Activated CD4-positive, alpha-beta T cell treated with anti-CD3 and anti-CD28 coated beads, Interleukin-2, amount 50 U/mL, for 1 hour (primary cell): ENCODE data around the gene LIPG.
"Not testable (repeated sequence)": the region's sequence is repeated elsewhere in the genome, so short reads cannot be mapped to it uniquely, and the experiment has no call there.

Experiments
- DNase-seq: peaks from one replicate; pipeline ENCODE4 v3.0.0-alpha.2; 2020

The LIPG gene

DNA sequence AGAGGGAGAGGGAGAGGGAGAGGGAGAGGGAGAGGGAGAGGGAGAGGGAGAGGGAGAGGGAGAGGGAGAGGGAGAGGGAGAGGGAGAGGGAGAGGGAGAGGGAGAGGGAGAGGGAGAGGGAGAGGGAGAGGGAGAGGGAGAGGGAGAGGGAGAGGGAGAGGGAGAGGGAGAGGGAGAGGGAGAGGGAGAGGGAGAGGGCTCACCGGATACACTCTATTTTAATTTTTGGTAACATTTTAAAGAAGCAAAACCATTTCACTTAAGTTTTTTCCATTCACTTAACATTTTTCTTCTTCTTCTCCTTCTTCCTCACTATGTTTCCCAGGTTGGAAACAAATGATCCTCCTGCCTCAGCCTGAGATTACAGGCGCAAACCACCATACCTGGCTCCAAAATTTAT, 17.2 kb downstream of the LIPG start:
- DNase-seq = not testable (repeated sequence)

DNA sequence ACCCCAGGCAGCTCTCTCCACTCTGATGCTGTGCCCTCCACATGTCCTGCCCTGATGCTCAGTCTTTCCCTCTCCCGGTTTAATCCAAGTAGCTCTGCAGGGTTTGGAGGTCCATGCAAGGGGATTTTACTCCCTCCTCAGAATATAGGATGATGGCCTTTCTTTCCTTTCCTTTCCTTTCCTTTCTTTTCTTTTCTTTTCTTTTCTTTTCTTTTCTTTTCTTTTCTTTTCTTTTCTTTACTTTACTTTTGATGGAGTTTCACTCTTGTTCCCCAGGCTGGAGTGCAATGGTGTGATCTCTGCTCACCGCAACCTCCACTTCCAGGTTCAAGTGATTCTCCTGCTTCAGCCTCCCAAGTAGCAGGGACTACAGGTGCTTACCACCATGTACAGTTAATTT, 17.7 kb downstream of the LIPG start:
- DNase-seq = not testable (repeated sequence)

DNA sequence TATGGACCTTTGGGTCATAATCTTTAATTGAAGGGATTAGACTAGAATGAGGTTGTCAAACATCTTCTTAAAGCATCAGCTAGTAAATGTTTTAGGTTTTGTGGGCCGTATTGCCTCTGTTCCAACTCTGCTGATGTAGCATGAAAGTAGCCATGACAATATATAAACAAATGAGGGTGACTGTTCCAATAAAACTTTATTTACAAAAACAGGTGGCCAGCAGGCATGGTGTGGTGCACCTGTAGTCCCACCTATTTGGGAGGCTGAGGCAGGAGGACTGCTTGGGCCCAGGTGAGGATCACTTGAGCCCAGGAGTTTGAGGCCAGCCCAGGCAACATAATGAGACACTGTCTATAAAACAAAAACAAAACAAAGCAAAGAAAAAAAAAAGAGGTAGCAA, 18.4 kb downstream of the LIPG start:
- no peak for DNase-seq

DNA sequence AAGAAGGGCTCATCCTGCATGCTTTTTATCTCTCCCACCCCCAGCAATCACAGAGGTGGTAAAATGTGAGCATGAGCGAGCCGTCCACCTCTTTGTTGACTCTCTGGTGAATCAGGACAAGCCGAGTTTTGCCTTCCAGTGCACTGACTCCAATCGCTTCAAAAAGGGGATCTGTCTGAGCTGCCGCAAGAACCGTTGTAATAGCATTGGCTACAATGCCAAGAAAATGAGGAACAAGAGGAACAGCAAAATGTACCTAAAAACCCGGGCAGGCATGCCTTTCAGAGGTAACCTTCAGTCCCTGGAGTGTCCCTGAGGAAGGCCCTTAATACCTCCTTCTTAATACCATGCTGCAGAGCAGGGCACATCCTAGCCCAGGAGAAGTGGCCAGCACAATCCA, 19.5 kb downstream of the LIPG start:
- no peak for DNase-seq

DNA sequence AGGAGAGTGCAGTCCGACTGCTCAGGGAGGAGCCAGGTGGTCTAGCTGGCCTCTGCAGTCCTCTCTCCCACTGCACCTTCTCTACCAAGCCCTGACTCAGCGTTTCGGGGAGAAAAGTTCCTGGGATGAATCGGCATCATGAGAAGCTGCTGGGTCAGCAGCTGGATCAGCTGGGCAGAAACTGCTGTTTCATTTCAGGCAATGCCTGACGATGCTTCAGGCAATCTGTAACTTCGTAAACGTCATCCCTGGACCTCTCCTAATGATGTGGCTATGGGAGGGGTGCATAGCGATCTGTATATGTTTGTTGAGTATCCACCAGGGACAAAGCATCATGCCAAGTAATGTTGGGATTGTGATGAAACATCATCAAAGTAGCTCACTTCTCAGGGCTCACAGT, 20.7 kb downstream of the LIPG start:
- no peak for DNase-seq

DNA sequence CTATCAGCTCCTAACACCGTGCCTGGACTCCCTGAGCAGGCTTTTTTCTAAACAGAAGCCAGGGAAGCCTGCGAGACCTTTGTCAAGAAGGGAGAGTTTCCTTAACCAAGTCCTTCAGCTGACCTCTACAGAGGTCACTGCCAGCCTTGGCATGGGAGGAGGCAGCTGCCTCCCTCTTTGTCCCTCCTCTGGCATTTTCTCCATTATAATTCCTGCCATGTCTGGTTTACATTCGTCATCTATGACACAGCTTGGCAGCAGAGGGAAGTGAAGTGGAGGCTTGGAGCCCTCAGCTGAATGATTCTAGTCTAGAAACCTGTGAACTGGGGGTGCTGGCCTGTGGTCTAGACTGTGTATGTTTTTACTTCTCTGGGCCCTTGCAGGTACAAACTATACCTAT, 22.5 kb downstream of the LIPG start:
- DNase-seq = no peak

DNA sequence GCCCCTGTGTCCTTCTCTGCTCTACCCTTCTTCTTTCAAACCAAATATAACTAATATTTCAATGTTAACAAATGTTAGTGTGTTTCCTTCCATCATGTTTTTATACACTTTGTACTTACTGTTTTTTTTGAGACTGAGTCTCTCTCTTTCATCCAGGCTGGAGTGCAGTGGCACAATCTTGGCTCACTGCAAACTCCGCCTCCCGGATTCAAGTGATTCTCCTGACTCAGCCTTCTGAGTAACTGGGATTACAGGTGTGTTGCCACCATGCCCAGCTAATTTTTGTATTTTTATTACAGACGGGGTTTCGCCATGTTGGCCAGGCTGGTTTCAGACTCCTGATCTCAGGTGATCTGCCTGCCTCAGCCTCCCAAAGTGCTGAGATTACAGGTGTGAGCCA, 23.1 kb downstream of the LIPG start:
- DNase-seq = not testable (repeated sequence)

DNA sequence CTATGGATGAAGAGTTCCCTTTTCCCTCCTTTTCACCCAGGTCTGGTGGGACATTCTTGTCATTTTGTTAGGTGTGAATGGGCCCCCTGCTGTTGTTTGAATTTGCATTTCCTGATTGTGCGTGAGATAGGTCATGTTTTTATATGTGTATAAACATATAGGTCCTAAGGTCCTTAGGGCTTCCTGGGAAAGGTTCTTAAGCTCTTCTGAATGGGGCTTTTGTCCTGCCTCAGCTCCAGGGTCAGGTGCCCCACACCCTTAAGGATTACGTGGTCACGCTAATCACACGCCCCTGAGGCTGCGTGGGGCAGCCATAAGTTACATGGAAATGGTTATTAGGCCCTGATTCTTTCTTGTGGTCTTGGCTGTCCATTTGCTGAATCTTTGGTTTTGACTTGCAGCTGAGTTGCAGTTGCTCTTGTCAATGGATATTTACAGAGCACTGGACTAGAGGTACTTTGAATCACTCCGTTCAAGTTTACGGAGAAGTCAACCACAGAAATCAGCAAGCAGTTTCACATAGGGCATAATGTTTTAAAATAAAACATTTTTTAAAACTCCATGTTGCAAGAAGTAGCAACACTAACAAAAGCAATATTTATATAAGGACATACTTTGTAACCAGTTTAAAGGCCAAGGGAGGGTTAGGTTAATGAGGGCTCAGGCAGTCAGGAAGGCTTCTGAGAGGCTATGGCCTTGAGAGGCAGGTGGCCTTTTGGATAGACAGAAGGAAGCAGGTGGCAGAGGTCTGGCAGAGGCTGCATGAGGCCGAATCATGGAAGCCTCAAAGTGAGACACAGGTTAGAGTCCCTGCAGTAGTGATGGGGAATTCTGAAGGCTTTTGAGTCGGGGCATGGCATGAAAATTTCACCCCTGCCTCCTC, 24.2 kb downstream of the LIPG start:
- DNase-seq = no peak

DNA sequence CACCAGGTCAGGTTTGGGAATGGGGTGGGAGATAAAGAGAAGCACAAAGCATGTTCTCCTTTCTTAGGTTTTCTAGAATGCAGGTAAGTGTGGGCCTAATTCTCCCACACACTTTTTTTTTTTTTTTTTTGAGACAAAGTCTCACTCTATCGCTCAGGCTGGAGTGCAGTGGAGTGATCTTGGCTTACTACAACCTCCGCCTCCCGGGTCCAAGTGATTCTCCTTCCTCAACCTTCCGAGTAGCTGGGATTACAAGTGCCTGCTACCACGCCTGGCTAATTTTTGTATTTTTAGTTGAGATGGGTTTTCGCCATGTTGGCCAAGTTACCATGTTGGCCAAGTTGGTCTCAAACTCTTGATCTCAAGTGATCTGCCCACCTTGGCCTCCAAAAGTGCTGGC, 26.3 kb downstream of the LIPG start:
- no peak for DNase-seq

DNA sequence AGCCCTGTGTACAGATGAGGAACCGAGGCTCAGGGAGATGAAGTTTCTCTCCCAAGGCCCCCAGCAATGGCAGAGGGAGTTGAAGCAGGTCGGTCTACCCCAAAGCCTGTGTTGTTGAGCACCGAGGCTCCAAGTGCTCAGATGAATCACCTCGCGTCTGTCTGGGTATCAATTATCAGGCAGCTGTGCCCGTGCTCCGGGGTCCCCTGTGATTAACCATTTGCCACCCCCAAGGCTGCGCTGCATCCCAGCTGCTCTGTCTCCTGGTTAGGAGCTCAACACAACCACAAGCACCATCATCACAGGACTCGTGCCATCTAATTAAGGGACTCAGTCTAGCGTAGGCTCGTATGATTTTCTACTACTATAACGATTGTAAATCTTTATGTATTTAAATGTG, 27.1 kb downstream of the LIPG start:
- DNase-seq = no peak

DNA sequence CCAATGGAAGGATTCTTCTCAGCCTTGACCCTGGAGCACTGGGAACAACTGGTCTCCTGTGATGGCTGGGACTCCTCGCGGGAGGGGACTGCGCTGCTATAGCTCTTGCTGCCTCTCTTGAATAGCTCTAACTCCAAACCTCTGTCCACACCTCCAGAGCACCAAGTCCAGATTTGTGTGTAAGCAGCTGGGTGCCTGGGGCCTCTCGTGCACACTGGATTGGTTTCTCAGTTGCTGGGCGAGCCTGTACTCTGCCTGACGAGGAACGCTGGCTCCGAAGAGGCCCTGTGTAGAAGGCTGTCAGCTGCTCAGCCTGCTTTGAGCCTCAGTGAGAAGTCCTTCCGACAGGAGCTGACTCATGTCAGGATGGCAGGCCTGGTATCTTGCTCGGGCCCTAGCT, 28.8 kb downstream of the LIPG start:
- DNase-seq = no peak

DNA sequence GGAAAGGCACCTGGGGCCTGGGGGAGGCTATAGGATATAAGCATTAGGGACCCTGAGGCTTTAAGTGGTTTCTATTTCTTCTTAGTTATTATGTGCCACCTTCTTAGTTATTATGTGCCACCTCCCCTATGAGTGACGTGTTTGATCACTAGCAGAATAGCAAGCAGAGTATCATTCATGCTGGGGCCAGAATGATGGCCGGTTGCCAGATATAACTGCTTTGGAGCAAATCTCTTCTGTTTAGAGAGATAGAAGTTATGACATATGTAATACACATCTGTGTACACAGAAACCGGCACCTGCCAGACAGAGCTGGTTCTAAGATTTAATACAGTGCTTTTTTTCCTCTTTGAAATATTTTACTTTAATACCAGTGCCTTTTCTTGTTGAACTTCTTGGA, 29.4 kb downstream of the LIPG start:
- DNase-seq = no peak

DNA sequence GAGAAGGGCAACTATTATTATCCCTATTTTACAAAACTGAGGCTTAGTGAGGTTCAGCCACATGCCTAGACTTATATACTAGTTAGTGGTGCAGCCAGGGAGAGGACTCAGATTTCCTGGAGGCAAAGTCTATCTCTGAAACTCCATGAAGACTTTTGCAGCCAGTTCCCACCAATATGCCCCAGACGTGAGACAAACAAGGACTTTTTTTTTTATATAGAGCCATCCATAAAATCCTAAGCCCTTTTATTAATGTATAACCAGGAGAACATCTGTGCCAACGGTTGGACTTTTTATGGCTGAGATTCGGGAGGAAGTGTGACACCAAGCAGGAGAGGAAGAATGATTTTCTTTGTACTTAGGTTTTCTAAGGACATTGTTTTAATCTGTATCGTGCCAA, 29.9 kb downstream of the LIPG start:
- DNase-seq = no peak

DNA sequence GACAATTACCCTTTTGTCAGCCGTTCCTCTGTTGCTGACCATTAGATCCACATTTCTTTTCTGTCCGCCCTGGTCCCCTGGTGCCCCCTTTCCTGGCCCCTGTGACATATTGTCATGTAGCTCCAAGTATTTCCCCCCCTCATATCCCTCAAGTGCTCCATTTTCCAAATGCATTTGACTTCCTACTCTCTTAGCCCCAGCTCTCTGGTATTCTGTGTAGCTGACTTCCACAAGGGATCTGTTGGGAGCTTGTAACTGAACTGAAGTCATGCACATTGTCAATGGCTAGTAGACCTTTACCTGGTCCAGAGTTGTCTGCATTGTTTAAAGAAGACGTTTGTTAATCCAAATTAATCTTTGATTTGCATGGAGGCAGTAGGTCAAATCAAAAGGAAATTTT, 34.8 kb downstream of the LIPG start:
- no peak for DNase-seq

DNA sequence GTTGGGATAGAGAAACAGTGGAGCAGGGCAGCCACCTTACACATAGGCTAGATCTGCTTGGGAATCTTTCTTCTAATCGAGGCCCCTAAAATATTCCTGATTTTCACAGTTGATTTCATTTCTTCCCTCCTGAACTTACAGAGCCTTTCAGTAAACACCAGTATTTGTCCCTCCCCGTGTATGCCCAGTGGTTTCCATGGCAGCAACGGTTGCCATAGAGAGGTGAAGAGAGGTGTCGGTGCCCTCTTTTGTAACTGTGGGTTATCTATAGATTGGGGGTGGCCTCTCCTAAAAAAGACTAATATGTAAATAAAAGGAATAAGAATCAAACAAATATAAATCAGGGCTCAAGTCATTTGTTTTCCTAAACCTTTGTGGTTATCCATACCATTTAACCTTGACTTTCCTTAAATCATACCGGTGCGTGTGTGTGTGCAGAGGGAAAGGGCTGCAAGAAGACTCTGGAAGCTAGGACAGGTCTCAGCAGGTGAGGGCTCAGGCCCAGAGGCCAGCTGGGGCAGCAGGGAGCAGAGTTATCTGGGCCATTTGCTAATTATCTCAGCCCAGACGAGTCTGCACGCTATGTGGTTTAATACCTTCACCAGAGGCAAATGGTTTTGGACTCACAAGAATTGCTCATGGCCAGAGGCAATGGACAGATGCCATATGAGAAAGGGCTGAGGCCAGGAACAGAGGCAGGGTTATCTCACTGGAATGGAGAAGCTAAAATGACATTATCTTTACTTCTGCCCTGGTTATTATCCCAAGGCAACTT, 35.5 kb downstream of the LIPG start:
- no peak for DNase-seq

DNA sequence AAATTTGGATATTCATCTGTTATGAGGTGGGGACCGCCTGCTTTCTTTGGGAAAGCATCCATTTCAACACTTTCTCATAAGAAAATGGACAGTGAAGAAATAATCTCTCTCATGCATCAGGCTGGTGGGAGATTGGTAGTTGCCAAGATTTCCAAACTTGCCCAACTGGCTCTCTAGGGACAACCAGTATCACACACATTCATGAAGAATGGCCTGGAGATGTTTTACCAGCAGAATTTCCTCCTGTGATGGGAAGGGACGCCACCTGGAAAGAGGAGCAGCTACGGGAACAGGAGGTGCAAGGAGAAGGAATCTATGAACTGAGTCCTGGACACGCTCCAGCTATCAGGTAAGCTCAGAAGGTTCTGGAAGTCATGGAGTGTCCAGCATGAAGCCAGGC, 39.4 kb downstream of the LIPG start:
- no peak for DNase-seq

DNA sequence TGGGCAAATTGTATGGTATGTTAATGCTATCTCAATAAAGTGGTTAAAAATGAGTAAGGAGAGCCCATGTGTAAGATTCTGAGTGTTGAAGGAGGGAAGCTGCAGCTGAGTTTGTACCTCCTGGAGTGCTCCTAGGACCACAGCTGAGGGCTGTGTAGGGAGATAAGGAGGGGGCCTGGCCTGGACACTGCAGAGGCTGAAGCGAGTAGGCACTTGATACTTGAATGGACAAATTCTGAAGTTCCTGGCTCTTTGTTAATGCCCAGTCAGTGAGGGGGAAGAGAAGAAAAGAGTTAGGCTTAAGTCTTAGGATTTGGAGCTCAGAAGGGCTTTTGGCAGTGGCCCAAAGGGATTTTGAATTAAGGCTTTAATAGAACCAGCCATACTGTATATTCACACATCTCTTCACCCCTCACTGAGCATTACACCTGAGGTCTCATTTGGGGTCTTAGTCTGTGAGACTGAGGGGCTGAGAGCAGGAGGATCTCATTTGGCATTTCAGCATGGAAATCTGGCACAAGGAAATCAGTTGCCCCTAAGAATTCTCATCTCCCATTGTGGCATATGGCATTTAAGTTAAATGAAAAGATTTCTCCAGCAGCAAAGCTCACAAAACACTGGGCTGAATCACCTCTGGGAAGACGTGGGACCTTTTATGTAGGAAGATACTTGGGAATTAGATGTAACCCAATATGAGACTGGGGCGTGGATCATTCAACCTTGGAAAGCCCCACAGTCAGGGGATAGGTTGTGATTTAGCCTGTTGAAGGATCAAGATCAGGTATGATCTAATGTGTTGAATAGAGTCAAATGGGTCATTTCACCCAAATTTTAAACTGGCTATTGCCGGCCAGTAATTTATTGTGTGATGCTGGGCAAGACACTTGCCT, 46.8 kb downstream of the LIPG start:
- no peak for DNase-seq

DNA sequence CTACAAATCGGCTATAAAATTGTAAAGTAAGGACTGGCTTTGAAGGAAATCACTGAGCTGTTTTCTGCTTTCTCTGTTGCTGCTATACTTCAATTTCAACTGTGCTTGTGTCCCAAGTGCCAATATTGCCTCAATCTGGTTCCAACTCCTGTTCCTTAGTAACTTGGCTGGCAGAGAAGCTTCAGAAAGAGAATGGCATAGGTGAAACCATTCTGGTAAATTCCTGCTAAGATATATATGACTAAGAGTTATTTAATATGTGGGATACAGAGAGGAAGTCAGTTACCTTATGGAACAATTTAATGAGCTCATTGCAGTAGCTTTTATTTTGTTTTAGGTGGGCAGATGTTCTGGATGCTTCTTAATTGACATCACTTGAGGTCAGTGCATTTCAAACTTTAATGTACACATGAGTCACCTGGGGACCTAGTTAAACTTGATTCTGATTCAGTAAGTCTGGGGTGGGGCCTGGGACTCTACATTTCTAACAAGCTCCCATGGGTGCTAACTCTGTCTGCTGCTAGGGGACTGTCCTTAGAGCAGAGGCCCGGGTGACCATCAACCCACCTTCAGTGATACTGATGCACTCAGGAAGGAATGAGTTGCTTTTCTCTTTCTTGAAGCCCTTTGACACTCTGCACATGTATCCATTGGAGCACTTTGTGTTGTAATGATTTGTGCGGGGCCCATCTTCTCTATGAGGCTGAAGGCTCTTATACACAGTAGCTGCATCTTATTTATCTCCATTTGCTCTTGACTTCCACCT, 47.6 kb downstream of the LIPG start:
- DNase-seq = no peak

DNA sequence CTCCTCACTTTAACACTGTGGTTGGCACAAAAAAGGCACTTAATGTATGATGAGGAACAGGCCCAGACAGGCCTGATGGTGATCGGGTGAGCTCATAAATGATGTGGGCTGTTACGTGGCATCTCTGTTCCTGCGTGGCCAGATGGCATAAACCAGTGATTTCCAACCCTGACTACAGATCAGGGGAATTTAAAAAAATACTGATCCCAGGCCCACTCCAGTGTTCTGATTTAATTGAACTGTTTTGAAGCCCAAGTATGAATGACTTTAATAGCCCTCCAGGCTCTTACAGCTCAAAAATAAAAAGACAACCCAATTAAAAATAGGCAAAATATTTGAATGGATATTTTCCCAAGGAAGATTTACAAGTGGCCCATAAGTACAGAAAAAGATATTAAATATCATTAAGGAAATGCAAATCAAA, 48.2 kb downstream of the LIPG start:
- no peak for DNase-seq

DNA sequence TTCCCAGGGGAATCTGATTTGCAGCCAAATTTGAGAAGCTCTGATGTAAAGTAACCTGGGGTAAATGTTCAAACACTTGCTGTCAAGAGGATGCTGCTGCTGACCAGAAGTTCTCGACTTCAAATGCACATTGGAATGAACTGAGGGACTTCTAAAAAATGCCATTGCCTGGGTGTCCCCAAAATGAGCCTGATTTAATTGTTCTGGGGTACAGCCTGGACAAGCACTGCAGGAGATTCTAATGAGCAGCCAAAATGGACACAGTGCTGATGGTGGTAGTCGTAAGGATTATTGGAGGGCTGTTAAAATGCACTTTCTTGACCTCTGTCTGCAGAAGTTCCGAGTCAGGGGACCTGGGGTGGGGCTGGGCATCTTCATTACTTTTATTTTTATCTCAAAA, 49.5 kb downstream of the LIPG start:
- DNase-seq = no peak

DNA sequence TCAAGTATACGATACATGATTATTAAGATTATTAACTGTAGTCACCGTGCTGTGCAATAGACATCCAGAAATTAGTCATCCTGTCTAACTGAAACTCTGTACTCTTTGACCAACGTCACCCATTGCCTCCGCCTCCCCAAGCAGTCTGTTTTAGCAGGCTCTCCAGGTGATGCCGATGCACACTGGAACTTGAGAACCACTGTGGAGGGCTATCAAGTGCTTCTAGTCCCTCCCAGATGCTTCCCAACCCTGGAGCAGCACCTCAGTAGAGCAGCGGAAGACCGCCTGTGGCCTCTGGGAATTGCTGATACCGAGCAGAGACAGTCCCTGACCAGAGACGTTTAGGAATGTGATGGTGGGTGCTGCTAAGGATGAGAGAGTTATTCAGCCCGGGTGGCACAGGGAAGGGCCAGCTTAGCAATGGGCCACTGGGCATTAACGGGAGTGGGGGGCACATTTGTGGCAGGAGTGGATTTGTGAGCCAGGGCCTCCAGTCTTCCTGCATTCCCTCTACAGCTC, 50.7 kb downstream of the LIPG start:
- no peak for DNase-seq

DNA sequence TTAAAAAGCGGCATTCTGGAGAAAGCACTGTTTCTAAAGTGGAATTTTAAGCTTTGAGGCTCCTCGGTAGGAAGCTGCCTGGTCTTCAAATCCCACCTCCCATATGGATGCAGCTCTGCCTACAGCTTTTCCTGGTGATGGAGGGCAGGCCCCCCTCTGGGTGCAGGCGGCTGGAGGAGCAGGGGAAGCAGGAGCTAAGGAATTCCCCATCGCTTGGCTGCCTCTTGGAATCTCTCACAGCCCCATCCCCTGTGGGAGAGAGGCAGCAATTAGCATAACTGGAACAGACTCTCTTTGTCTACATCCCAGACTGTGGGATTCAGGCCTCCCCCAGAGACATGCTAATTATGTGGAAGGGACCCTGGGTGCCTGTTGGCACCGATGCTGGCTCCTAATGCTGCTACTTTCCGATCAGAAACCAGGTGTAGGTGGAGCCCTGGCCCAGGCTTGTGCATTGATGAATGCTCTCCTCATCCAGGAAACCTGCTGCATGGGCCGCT, 51.3 kb downstream of the LIPG start:
- DNase-seq = no peak
